Small intestine (tissue), 7 donors: ENCODE data around the gene DUSP1. TPM values are rescaled to one million over a fixed set of nuclear protein-coding genes. Genes with fewer than 3 reads are reported as not detected.

Source experiments
- DNase-seq, 2 donors: peaks; one replicate each; pipeline versions ENCODE4 v3.0.0 to v3.0.0-alpha.2; 2013
- FAIRE-seq: peaks from 2 replicates; lab custom pipeline; 2012; peaks lifted over from hg19 to GRCh38; lab: Jason Lieb, UNC
- H3K27ac ChIP-seq, 3 donors: one replicate each; pipeline ENCODE4 v1.5.1; 2013; ENCODE audit warnings: low read length in 2 of 3, mild to moderate bottlenecking in 2 of 3, control low read depth in 1 of 3, inconsistent platforms in 1 of 3, low read depth in 1 of 3, moderate library complexity in 1 of 3
- H3K27me3 ChIP-seq, 3 donors: one replicate each; pipeline ENCODE4 v1.6.1; 2013; ENCODE audit warnings: low read length in 3 of 3, inconsistent platforms in 1 of 3; ENCODE audit not compliant: control insufficient read depth in 3 of 3, insufficient read depth in 3 of 3
- H3K36me3 ChIP-seq, 3 donors: one replicate each; pipeline ENCODE4 v1.6.1; 2013; ENCODE audit warnings: low read length in 3 of 3, inconsistent platforms in 1 of 3, low read depth in 1 of 3, mild to moderate bottlenecking in 1 of 3, moderate library complexity in 1 of 3; ENCODE audit not compliant: control insufficient read depth in 3 of 3, insufficient read depth in 2 of 3
- H3K4me1 ChIP-seq, 3 donors: one replicate each; pipeline ENCODE4 v1.6.1; 2013; ENCODE audit warnings: low read length in 2 of 3, inconsistent platforms in 1 of 3, low read depth in 1 of 3, mild to moderate bottlenecking in 1 of 3, moderate library complexity in 1 of 3; ENCODE audit not compliant: control insufficient read depth in 3 of 3, insufficient read depth in 2 of 3
- H3K4me3 ChIP-seq, 3 donors: one replicate each; pipeline ENCODE4 v1.5.1; 2013; ENCODE audit warnings: low read length in 3 of 3, control low read depth in 1 of 3, inconsistent platforms in 1 of 3, low read depth in 1 of 3, mild to moderate bottlenecking in 1 of 3, moderate library complexity in 1 of 3
- H3K9me3 ChIP-seq, 2 donors: one replicate each; pipeline ENCODE4 v1.6.1; 2013; ENCODE audit warnings: low read depth in 1 of 2, low read length in 1 of 2; ENCODE audit not compliant: control insufficient read depth in 2 of 2, insufficient read depth in 1 of 2
- WGBS, 3 donors: extraction: QIAGEN DNeasy Blood & Tissue Kit; methylation state at CpG; one replicate each; pipeline ENCODE4 v1.1.7; 2013; 5-methylcytosine and 5-hydroxymethylcytosine counted together
- polyA plus RNA-seq, 4 donors: library from polyadenylated mRNA; stranded (reverse) in 3 of 4; unstranded in 1 of 4; fragments of 200-250 nt in 3 of 4; fragments of 120-200 nt in 1 of 4; gene quantifications; one replicate each; pipeline versions ENCODE4 v1.2.1 to v1.2.3, GENCODE V29; 2013
- donor health status: healthy with polysubstance abuse.
- donor health status: control.
- donor health status: control.
- donor health status: Bipolar disorder and iron deficiency.
- donor health status: healthy.

The DUSP1 gene
- polyA plus RNA-seq, 4 donors: 64.4 to 216 (median 109) TPM

GRCh38 chr5:172772112-172772906, 1.3 kb upstream of the DUSP1 start:
- H3K36me3 ChIP-seq: peaks cover 5 to 21% (median 18%) of the 10 kb centered on the region in 3 donors
- WGBS, 3 donors: 1 to 3% (median 3%) methylated on average over 50 of the region's 50 CpGs
- peak overlapping the region; percentile 91 to 98 (median 95) for H3K27ac ChIP-seq
- peak; percentile 93 to 96 for DNase-seq
- no peaks in the 10 kb centered on the region for H3K9me3 ChIP-seq
- no peaks in the 10 kb centered on the region for H3K27me3 ChIP-seq
- H3K4me1 ChIP-seq: peaks cover 10 to 80% (median 13%) of the 10 kb centered on the region in 3 donors
- no peak for FAIRE-seq
- H3K4me3 ChIP-seq: peak overlapping the region; percentile 28 to 53 (median 47)

- FAIRE-seq: no peak
- Histone ChIP-seq H3K4me3 (peak overlapping the region; percentile 43 to 53 (median 47)), H3K36me3 (peaks cover 5 to 25% (median 18%) of the 10 kb centered on the region in 3 donors), H3K9me3 (no peaks in the 10 kb centered on the region), H3K27ac (peak overlapping the region; percentile 91 to 98 (median 95)), H3K4me1 (peaks cover 8 to 77% (median 13%) of the 10 kb centered on the region in 3 donors), H3K27me3 (no peaks in the 10 kb centered on the region)
- DNase-seq: peak in 1 of 2 donors; percentile 37
- WGBS, 3 donors: 1 to 2% (median 1%) methylated on average over 22 to 40 of the region's 40 CpGs
Measured at GRCh38 chr5:172771439-172772111, 580 bp upstream of the DUSP1 start.

- Histone ChIP-seq H3K9me3 (no peaks in the 10 kb centered on the region), H3K27ac (peak overlapping the region; percentile 95 to 99 (median 98)), H3K4me1 (peaks cover 8 to 80% (median 13%) of the 10 kb centered on the region in 3 donors), H3K4me3 (peak overlapping the region; percentile 70 to 86 (median 82)), H3K36me3 (peaks cover 5 to 31% (median 18%) of the 10 kb centered on the region in 3 donors), H3K27me3 (no peaks in the 10 kb centered on the region)
- 0 to 1% (median 1%) methylated on average over 13 to 29 of the region's 29 CpGs for WGBS, 3 donors
- DNase-seq: peak in 1 of 2 donors; percentile 85
- no peak for FAIRE-seq
Measured at GRCh38 chr5:172770374-172770674, 671 bp downstream of the DUSP1 start.

GRCh38 chr5:172769616-172770373, 1.2 kb downstream of the DUSP1 start:
- Histone ChIP-seq H3K9me3 (no peaks in the 10 kb centered on the region), H3K4me3 (peak overlapping the region; percentile 70 to 86 (median 82)), H3K4me1 (peaks cover 4 to 78% (median 13%) of the 10 kb centered on the region in 3 donors), H3K36me3 (peaks cover 5 to 31% (median 18%) of the 10 kb centered on the region in 3 donors), H3K27ac (peak overlapping the region; percentile 95 to 99 (median 98)), H3K27me3 (no peaks in the 10 kb centered on the region)
- FAIRE-seq (no peak), DNase-seq (peak in 1 of 2 donors; percentile 36)
- 20 to 27% (median 24%) methylated on average over 21 of the region's 21 CpGs for WGBS, 3 donors

GRCh38 chr5:172769342-172769615, 1.7 kb downstream of the DUSP1 start:
- Histone ChIP-seq H3K36me3 (peaks cover 5 to 31% (median 18%) of the 10 kb centered on the region in 3 donors), H3K27ac (peak overlapping the region; percentile 95 to 99 (median 98)), H3K4me3 (peak overlapping the region; percentile 70 to 86 (median 82)), H3K4me1 (peaks cover 2 to 76% (median 11%) of the 10 kb centered on the region in 3 donors), H3K27me3 (no peaks in the 10 kb centered on the region), H3K9me3 (no peaks in the 10 kb centered on the region)
- DNase-seq (no peak), FAIRE-seq (no peak)
- 64 to 78% (median 71%) methylated on average over 2 of the region's 2 CpGs for WGBS, 3 donors

- no peak for FAIRE-seq
- WGBS, 3 donors: 71 to 85% (median 83%) methylated on average over 18 to 20 of the region's 20 CpGs
Measured at GRCh38 chr5:172768573-172769341, 2.2 kb downstream of the DUSP1 start.

GRCh38 chr5:172768098-172768572, 2.9 kb downstream of the DUSP1 start:
- Histone ChIP-seq H3K9me3 (no peaks in the 10 kb centered on the region), H3K36me3 (peaks cover 5 to 31% (median 18%) of the 10 kb centered on the region in 3 donors), H3K4me1 (peaks cover under 1 to 65% (median 2%) of the 10 kb centered on the region in 3 donors), H3K4me3 (peak overlapping the region; percentile 18 to 86 (median 82)), H3K27ac (peak overlapping the region; percentile 95 to 99 (median 98)), H3K27me3 (no peaks in the 10 kb centered on the region)
- no peak for FAIRE-seq
- 80 to 90% (median 83%) methylated on average over 5 of the region's 5 CpGs for WGBS, 3 donors
- no peak for DNase-seq

More at GRCh38 chr5:172768573-172769341, 2.2 kb downstream of the DUSP1 start:
- Histone ChIP-seq H3K27me3 (no peaks in the 10 kb centered on the region), H3K27ac (peak overlapping the region; percentile 95 to 99 (median 98)), H3K4me1 (peaks cover 2 to 71% (median 6%) of the 10 kb centered on the region in 3 donors), H3K36me3 (peaks cover 5 to 31% (median 18%) of the 10 kb centered on the region in 3 donors), H3K9me3 (no peaks in the 10 kb centered on the region), H3K4me3 (peak overlapping the region; percentile 70 to 86 (median 82))
- DNase-seq: peak; percentile 46
